ENCODE measurements around the gene MPDZ. TPM values are rescaled to one million over a fixed set of nuclear protein-coding genes. Genes with fewer than 3 reads are reported as not detected.
"Not testable (repeated sequence)": the region's sequence is repeated elsewhere in the genome, so short reads cannot be mapped to it uniquely, and the experiment has no call there.

MPDZ gene
- total and polyA plus RNA-seq, 4 experiments from 2014 or later, result not detected

GRCh38 chr9:13224366-13224765 is 55.1 kb downstream of the MPDZ start:
- no peak overlapping the region for H3K27ac ChIP-seq (ENCODE audit: low read depth, low read length)
- no peaks in the 10 kb centered on the region for H3K36me3 ChIP-seq (ENCODE audit: insufficient read depth, low read length)
- no peak overlapping the region for H3K27ac Mint-ChIP-seq
- intact Hi-C loops (cut with micrococcal nuclease), result loop anchor here (5.0 kb wide), 1 partner anchor 837 kb away; no protein-coding TSS in a partner anchor
- H3K9me3 ChIP-seq (ENCODE audit: control insufficient read depth in 1 of 2, low read length in 2 of 2), result no peaks in the 10 kb centered on the region
- no peak overlapping the region for H3K4me3 ChIP-seq (ENCODE audit: low read length in 2 of 2)
- no peaks in the 10 kb centered on the region for H3K27me3 Mint-ChIP-seq
- H3K36me3 Mint-ChIP-seq, result no peaks in the 10 kb centered on the region
- H3K4me1 ChIP-seq (ENCODE audit: insufficient read depth, low read length), result no peaks in the 10 kb centered on the region
- no peak overlapping the region for H3K4me3 Mint-ChIP-seq
- ChIA-PET POLR2A (ENCODE audit: partially characterized antibody) (no interaction called here), CTCF (ENCODE audit: partially characterized antibody) (no interaction called here)
- peaks cover 0 to 9% (median 1%) of the 10 kb centered on the region in 8 donors for H3K9me3 Mint-ChIP-seq
- DNase-seq, result no peak
- no peaks in the 10 kb centered on the region for H3K4me1 Mint-ChIP-seq
- H3K27me3 ChIP-seq (ENCODE audit: insufficient read depth, low read length), result no peaks in the 10 kb centered on the region

- POLR2A ChIA-PET (ENCODE audit: partially characterized antibody); H3K4me1 Mint-ChIP-seq; DNase-seq; H3K27ac Mint-ChIP-seq; H3K36me3 ChIP-seq (ENCODE audit: insufficient read depth, low read length); H3K4me3 Mint-ChIP-seq; H3K4me1 ChIP-seq (ENCODE audit: insufficient read depth, low read length); H3K4me3 ChIP-seq (ENCODE audit: low read length in 2 of 2); H3K36me3 Mint-ChIP-seq; H3K27me3 Mint-ChIP-seq; CTCF ChIA-PET (ENCODE audit: partially characterized antibody); H3K27ac ChIP-seq (ENCODE audit: low read depth, low read length); H3K9me3 ChIP-seq (ENCODE audit: control insufficient read depth in 1 of 2, low read length in 2 of 2); H3K27me3 ChIP-seq (ENCODE audit: insufficient read depth, low read length): not testable (repeated sequence)
- H3K9me3 Mint-ChIP-seq, result peaks cover 0 to 12% (median 4%) of the 10 kb centered on the region in 8 donors
- intact Hi-C loops (cut with micrococcal nuclease), result loop anchor here (5.0 kb wide), 1 partner anchor 835 kb away; no protein-coding TSS in a partner anchor
Observed at GRCh38 chr9:13222733-13223132, 56.8 kb downstream of the MPDZ start.

- Histone ChIP-seq H3K36me3 (ENCODE audit: insufficient read depth, low read length) (no peaks in the 10 kb centered on the region), H3K9me3 (ENCODE audit: control insufficient read depth in 1 of 2, low read length in 2 of 2) (peaks cover 0 to 3% of the 10 kb centered on the region in 2 donors), H3K27me3 (ENCODE audit: insufficient read depth, low read length) (no peaks in the 10 kb centered on the region), H3K4me3 (ENCODE audit: low read length in 2 of 2) (no peak overlapping the region), H3K27ac (ENCODE audit: low read depth, low read length) (no peak overlapping the region), H3K4me1 (ENCODE audit: insufficient read depth, low read length) (no peaks in the 10 kb centered on the region)
- Mint-ChIP-seq H3K4me1 (no peaks in the 10 kb centered on the region), H3K9me3 (peaks cover 0 to 13% (median 4%) of the 10 kb centered on the region in 8 donors), H3K27me3 (no peaks in the 10 kb centered on the region), H3K27ac (no peak overlapping the region), H3K4me3 (no peak overlapping the region), H3K36me3 (no peaks in the 10 kb centered on the region)
- POLR2A ChIA-PET (ENCODE audit: partially characterized antibody), result no interaction called here
- no peak for DNase-seq
- intact Hi-C loops (cut with micrococcal nuclease), result loop anchor here (5.0 kb wide), 1 partner anchor 834 kb away; no protein-coding TSS in a partner anchor
- CTCF ChIA-PET (ENCODE audit: partially characterized antibody), result no interaction called here
Observed at GRCh38 chr9:13221741-13222140, 57.8 kb downstream of the MPDZ start.

- ChIA-PET CTCF (ENCODE audit: partially characterized antibody) (no interaction called here), POLR2A (ENCODE audit: partially characterized antibody) (no interaction called here)
- Mint-ChIP-seq H3K4me1 (no peaks in the 10 kb centered on the region), H3K36me3 (no peaks in the 10 kb centered on the region), H3K27ac (no peak overlapping the region), H3K27me3 (no peaks in the 10 kb centered on the region), H3K4me3 (no peak overlapping the region), H3K9me3 (peaks cover 0 to 13% (median 4%) of the 10 kb centered on the region in 8 donors)
- intact Hi-C loops (cut with micrococcal nuclease), result loop anchor here (5.0 kb wide), 1 partner anchor 834 kb away; no protein-coding TSS in a partner anchor
- no peak overlapping the region for H3K4me3 ChIP-seq (ENCODE audit: low read length in 2 of 2)
- H3K9me3 ChIP-seq (ENCODE audit: control insufficient read depth in 1 of 2, low read length in 2 of 2), result peaks cover 0 to 3% of the 10 kb centered on the region in 2 donors
- no peaks in the 10 kb centered on the region for H3K36me3 ChIP-seq (ENCODE audit: insufficient read depth, low read length)
- H3K27me3 ChIP-seq (ENCODE audit: insufficient read depth, low read length), result no peaks in the 10 kb centered on the region
- no peak overlapping the region for H3K27ac ChIP-seq (ENCODE audit: low read depth, low read length)
- DNase-seq, result no peak
- no peaks in the 10 kb centered on the region for H3K4me1 ChIP-seq (ENCODE audit: insufficient read depth, low read length)
Observed at GRCh38 chr9:13220837-13221236, 58.7 kb downstream of the MPDZ start.

GRCh38 chr9:13215791-13216554 is 63.5 kb downstream of the MPDZ start:
- Mint-ChIP-seq H3K9me3 (peaks cover 0 to 11% (median 3%) of the 10 kb centered on the region in 8 donors), H3K36me3 (no peaks in the 10 kb centered on the region)
- POLR2A ChIA-PET (ENCODE audit: partially characterized antibody), result no interaction called here

GRCh38 chr9:13213998-13214397 is 65.5 kb downstream of the MPDZ start:
- Histone ChIP-seq H3K27ac (ENCODE audit: low read depth, low read length) (no peak overlapping the region), H3K9me3 (ENCODE audit: control insufficient read depth in 1 of 2, low read length in 2 of 2) (peaks cover 0 to 3% of the 10 kb centered on the region in 2 donors), H3K4me1 (ENCODE audit: insufficient read depth, low read length) (no peaks in the 10 kb centered on the region), H3K36me3 (ENCODE audit: insufficient read depth, low read length) (no peaks in the 10 kb centered on the region), H3K4me3 (ENCODE audit: low read length in 2 of 2) (no peak overlapping the region), H3K27me3 (ENCODE audit: insufficient read depth, low read length) (no peaks in the 10 kb centered on the region)
- no peak for DNase-seq
- no peak overlapping the region for H3K27ac Mint-ChIP-seq
- no peaks in the 10 kb centered on the region for H3K27me3 Mint-ChIP-seq
- H3K36me3 Mint-ChIP-seq, result no peaks in the 10 kb centered on the region
- ChIA-PET POLR2A (ENCODE audit: partially characterized antibody) (no interaction called here), CTCF (ENCODE audit: partially characterized antibody) (interaction anchor here (0.9 kb wide), 1 partner anchor 12 kb away, joined by 3 read pairs; no protein-coding TSS in a partner anchor)
- no peaks in the 10 kb centered on the region for H3K4me1 Mint-ChIP-seq
- no peak overlapping the region for H3K4me3 Mint-ChIP-seq
- intact Hi-C loops (cut with micrococcal nuclease), result no loop called here
- H3K9me3 Mint-ChIP-seq, result peaks cover 0 to 11% (median 3%) of the 10 kb centered on the region in 8 donors

More at GRCh38 chr9:13215791-13216554, 63.5 kb downstream of the MPDZ start:
- Mint-ChIP-seq H3K4me1 (no peaks in the 10 kb centered on the region), H3K27me3 (no peaks in the 10 kb centered on the region), H3K4me3 (no peak overlapping the region), H3K27ac (no peak overlapping the region)
- Histone ChIP-seq H3K36me3 (ENCODE audit: insufficient read depth, low read length) (no peaks in the 10 kb centered on the region), H3K4me1 (ENCODE audit: insufficient read depth, low read length) (no peaks in the 10 kb centered on the region), H3K27me3 (ENCODE audit: insufficient read depth, low read length) (no peaks in the 10 kb centered on the region), H3K27ac (ENCODE audit: low read depth, low read length) (no peak overlapping the region), H3K9me3 (ENCODE audit: control insufficient read depth in 1 of 2, low read length in 2 of 2) (peaks cover 0 to 3% of the 10 kb centered on the region in 2 donors), H3K4me3 (ENCODE audit: low read length in 2 of 2) (no peak overlapping the region)
- CTCF ChIA-PET (ENCODE audit: partially characterized antibody), result no interaction called here
- intact Hi-C loops (cut with micrococcal nuclease), result no loop called here
- no peak for DNase-seq

- Mint-ChIP-seq H3K4me1 (no peaks in the 10 kb centered on the region), H3K27ac (no peak overlapping the region)
- CTCF ChIA-PET (ENCODE audit: partially characterized antibody), result no interaction called here
Observed at GRCh38 chr9:13213337-13213736, 66.2 kb downstream of the MPDZ start.

More at GRCh38 chr9:13213337-13213736, 66.2 kb downstream of the MPDZ start:
- no peak overlapping the region for H3K4me3 Mint-ChIP-seq
- no peak overlapping the region for H3K27ac ChIP-seq (ENCODE audit: low read depth, low read length)
- no peaks in the 10 kb centered on the region for H3K27me3 ChIP-seq (ENCODE audit: insufficient read depth, low read length)
- no peaks in the 10 kb centered on the region for H3K4me1 ChIP-seq (ENCODE audit: insufficient read depth, low read length)
- no peaks in the 10 kb centered on the region for H3K36me3 ChIP-seq (ENCODE audit: insufficient read depth, low read length)
- no peak for DNase-seq
- peaks cover 0 to 9% (median 3%) of the 10 kb centered on the region in 8 donors for H3K9me3 Mint-ChIP-seq
- no peaks in the 10 kb centered on the region for H3K27me3 Mint-ChIP-seq
- intact Hi-C loops (cut with micrococcal nuclease), result no loop called here
- peaks cover 0 to 3% of the 10 kb centered on the region in 2 donors for H3K9me3 ChIP-seq (ENCODE audit: control insufficient read depth in 1 of 2, low read length in 2 of 2)
- POLR2A ChIA-PET (ENCODE audit: partially characterized antibody), result no interaction called here
- no peak overlapping the region for H3K4me3 ChIP-seq (ENCODE audit: low read length in 2 of 2)
- no peaks in the 10 kb centered on the region for H3K36me3 Mint-ChIP-seq
